Measurements from ENCODE around the gene ATF6B. TPM values are rescaled to one million over a fixed set of nuclear protein-coding genes. Genes with fewer than 3 reads are reported as not detected.
A peak's percentile ranks its signal among the peaks of the same experiment; 100 is the strongest.

The ATF6B gene
- total RNA-seq, 2 donors from 2014 or later: 15.0 to 15.3 TPM

- Histone ChIP-seq H3K4me3 (no peak overlapping the region), H3K36me3 (peaks cover 42% of the 10 kb centered on the region), H3K4me1 (peaks cover 0 to 33% of the 10 kb centered on the region in 2 donors), H3K27ac (peak overlapping the region; percentile 57 to 63), H3K27me3 (no peaks in the 10 kb centered on the region), H3K9me3 (no peaks in the 10 kb centered on the region)
- TF ChIP-seq, protein P1, sequence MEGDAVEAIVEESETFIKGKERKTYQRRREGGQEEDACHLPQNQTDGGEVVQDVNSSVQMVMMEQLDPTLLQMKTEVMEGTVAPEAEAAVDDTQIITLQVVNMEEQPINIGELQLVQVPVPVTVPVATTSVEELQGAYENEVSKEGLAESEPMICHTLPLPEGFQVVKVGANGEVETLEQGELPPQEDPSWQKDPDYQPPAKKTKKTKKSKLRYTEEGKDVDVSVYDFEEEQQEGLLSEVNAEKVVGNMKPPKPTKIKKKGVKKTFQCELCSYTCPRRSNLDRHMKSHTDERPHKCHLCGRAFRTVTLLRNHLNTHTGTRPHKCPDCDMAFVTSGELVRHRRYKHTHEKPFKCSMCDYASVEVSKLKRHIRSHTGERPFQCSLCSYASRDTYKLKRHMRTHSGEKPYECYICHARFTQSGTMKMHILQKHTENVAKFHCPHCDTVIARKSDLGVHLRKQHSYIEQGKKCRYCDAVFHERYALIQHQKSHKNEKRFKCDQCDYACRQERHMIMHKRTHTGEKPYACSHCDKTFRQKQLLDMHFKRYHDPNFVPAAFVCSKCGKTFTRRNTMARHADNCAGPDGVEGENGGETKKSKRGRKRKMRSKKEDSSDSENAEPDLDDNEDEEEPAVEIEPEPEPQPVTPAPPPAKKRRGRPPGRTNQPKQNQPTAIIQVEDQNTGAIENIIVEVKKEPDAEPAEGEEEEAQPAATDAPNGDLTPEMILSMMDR (IDR thresholded peaks at IDR 0.05): no peak
- DNase-seq (ENCODE audit: low spot score): peak; percentile 84
Measured at GRCh38 chr6:32076321-32076809, 51.7 kb downstream of the ATF6B start.

- DNase-seq (ENCODE audit: low spot score): no peak
- no peak overlapping the region for H3K4me3 ChIP-seq
- peaks cover 36% of the 10 kb centered on the region for H3K36me3 ChIP-seq
- no peaks in the 10 kb centered on the region for H3K27me3 ChIP-seq
- H3K27ac ChIP-seq: peak overlapping the region; percentile 57 to 63
- TF ChIP-seq, protein P1 (IDR thresholded peaks at IDR 0.05): no peak
- no peaks in the 10 kb centered on the region for H3K9me3 ChIP-seq
- peaks cover 0 to 32% of the 10 kb centered on the region in 2 donors for H3K4me1 ChIP-seq
Measured at GRCh38 chr6:32075781-32076180, 52.3 kb downstream of the ATF6B start.

- H3K36me3 ChIP-seq: peaks cover 30% of the 10 kb centered on the region
- H3K9me3 ChIP-seq: no peaks in the 10 kb centered on the region
- TF ChIP-seq, protein P1 (IDR thresholded peaks at IDR 0.05): no peak
- H3K4me1 ChIP-seq: peaks cover 0 to 33% of the 10 kb centered on the region in 2 donors
- no peak overlapping the region for H3K4me3 ChIP-seq
- H3K27ac ChIP-seq: peak overlapping the region in 1 of 2 donors; percentile 63
- H3K27me3 ChIP-seq: no peaks in the 10 kb centered on the region
- no peak for DNase-seq (ENCODE audit: low spot score)
Measured at GRCh38 chr6:32074996-32075532, 53.0 kb downstream of the ATF6B start.

GRCh38 chr6:32073613-32074012, 54.4 kb downstream of the ATF6B start:
- Histone ChIP-seq H3K4me3 (no peak overlapping the region), H3K27ac (no peak overlapping the region), H3K9me3 (no peaks in the 10 kb centered on the region), H3K27me3 (no peaks in the 10 kb centered on the region), H3K36me3 (peaks cover 27% of the 10 kb centered on the region), H3K4me1 (peaks cover 0 to 33% of the 10 kb centered on the region in 2 donors)
- no peak for DNase-seq (ENCODE audit: low spot score)
- TF ChIP-seq, protein P1 (IDR thresholded peaks at IDR 0.05): no peak

GRCh38 chr6:32073101-32073500, 54.9 kb downstream of the ATF6B start:
- H3K4me1 ChIP-seq: peaks cover 0 to 33% of the 10 kb centered on the region in 2 donors
- no peak overlapping the region for H3K4me3 ChIP-seq
- no peak for DNase-seq (ENCODE audit: low spot score)
- H3K27ac ChIP-seq: no peak overlapping the region
- H3K27me3 ChIP-seq: no peaks in the 10 kb centered on the region
- peaks cover 31% of the 10 kb centered on the region for H3K36me3 ChIP-seq
- H3K9me3 ChIP-seq: no peaks in the 10 kb centered on the region
- TF ChIP-seq, protein P1 (IDR thresholded peaks at IDR 0.05): no peak
